Lung microvascular endothelial cell (primary cell): Measurements from ENCODE around the gene ARHGDIB. TPM values are rescaled to one million over a fixed set of nuclear protein-coding genes. Genes with fewer than 3 reads are reported as not detected.

ENCODE experiments used
- DNase-seq, 2 donors: peaks; one replicate each; pipeline versions ENCODE4 v3.0.0 to v3.0.0-alpha.2; 2010; ENCODE audit warnings: low read depth in 2 of 2
- total RNA-seq: library from RNA; depleted of rRNA; stranded (reverse); fragments of >200 nt; gene quantifications from 2 replicates; pipeline ENCODE4 v1.2.1, GENCODE V29; 2014

ARHGDIB gene
- total RNA-seq, 1 donor from 2014 or later, result 8.9 TPM

GRCh38 chr12:14984036-14984435 lies 22.6 kb upstream of the ARHGDIB start:
- DNase-seq, result no peak

- no peak for DNase-seq
Measured at GRCh38 chr12:14982991-14983390, 21.6 kb upstream of the ARHGDIB start.

DNA sequence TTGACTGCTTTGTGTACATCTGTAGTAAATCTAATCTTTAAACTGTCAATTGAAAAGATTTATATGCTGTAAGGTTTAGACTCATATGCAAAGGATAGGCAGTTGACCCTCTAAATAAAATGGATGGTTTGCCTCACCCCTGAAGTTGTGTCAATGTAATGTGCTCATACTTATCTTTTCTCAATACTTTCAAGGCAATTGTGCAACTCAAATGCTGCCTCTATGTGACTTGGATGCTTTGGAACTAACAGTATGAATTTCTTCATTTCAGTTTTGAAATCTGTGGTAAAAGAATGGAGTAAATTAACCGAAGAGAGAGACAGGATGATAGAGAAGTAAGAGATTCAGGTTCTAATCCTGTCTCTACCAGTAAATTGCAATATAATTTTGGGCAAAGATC lies 21.2 kb upstream of the ARHGDIB start:
- no peak for DNase-seq

GRCh38 chr12:14981049-14981448 lies 19.6 kb upstream of the ARHGDIB start:
- DNase-seq, result no peak

- DNase-seq, result no peak
Measured at GRCh38 chr12:14979468-14979867, 18.1 kb upstream of the ARHGDIB start.

DNA sequence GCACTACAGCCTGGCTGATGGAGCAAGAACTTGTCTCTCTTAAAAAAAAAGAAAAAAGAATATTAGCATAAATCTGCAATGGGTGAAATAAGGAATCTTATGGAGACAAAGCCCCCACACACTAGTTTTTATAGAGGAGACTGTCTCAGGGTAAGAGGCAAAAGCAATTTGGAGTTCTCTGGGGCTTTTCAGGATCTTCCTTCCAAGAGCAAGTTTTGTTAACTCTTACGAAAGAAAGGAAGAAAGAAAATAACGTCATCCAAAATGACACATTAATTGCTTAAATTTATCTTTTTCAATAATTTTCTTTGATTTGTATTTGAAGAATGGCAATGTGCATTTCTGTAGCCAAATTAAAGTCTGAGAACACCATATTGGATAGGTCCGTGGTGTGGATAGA lies 15.3 kb upstream of the ARHGDIB start:
- no peak for DNase-seq

- no peak for DNase-seq
Measured at GRCh38 chr12:14975457-14975856, 14.1 kb upstream of the ARHGDIB start.

GRCh38 chr12:14974633-14975032 lies 13.2 kb upstream of the ARHGDIB start:
- DNase-seq, result no peak

DNA sequence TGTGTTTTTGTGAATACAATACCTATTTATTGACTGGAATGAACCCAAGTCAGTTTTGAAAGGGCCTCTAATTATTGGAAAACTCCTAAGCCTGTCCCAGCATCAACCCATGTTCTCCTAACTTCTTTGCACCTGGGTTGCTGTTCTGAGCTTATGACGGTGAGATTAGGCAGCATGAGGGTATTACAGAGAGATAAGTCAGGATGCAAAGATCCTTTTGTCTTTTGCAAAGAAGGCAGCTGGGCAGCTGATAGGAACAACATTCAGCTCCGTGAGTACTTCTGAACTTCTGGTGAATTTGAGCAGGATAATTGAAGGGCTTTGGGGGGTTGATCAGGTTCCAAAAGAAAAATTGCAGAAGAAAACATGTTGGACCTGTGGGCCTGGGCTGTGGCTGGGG lies 11.4 kb upstream of the ARHGDIB start, which contains the start of gene PDE6H:
TSS of gene PDE6H (plus strand) at position 227 of the 400 bp plus-strand sequence. CDS start 4,971 bp downstream, outside the sequence.
- DNase-seq, result no peak

DNA sequence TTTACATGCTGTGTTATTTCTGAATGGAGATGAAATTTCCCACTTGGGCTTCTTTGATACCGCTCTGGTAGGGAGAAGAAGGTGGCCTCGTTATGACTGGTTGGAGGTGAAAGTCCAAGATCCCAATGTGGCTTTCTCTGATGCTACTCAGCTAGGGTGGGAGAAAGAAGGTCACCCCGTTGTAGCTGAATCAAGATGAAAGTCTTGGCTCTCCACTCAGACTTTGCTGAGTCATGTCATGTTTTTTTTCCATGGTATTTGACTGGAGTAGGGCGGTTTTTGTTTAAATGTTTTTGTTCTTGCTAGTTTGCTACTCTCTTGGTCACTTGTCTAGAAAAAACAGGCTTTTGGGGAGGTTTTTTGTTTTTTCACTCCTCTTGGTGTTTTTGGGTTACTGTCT lies 9.1 kb upstream of the ARHGDIB start:
- DNase-seq, result no peak

GRCh38 chr12:14968478-14968877 lies 7.1 kb upstream of the ARHGDIB start:
- no peak for DNase-seq

DNA sequence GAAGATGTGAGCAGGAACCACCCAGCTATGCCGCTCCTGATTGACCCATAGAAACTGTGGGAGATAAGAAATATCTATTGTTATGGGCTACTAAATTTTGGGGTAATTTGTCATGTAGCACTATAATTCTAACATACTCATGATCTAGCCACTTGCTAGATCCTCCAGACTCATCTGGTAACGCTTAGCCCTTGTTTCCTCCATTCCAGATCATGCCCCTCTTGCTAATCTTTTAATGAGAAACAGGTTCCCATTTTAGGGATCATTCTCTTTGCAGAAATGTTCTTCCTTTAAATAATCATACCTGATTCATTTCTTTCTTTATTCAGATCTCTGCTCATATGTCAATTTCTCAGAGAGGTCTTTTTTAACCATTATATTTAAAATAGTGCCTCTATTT lies 3.8 kb upstream of the ARHGDIB start:
- no peak for DNase-seq

DNA sequence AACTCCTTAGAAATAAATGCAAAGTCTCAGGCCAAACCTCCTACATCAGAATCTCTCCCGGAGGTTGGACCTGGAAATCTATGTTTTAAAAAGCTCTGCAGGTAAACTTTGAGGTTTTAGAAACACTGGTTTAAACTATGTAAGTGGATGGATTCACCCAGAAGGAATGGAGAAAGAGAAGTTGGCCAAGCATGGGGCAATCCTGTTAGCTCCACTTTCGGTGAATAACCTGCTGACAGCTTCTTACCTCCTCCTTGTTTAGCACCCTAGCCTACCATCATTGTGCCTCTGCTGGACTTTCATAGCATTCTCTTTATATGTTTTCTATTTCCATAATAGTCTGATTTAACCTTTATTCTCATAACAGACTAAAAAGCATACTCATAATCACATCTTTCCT lies 3.0 kb upstream of the ARHGDIB start:
- no peak for DNase-seq

- no peak for DNase-seq
Measured at GRCh38 chr12:14963520-14963919, 2.1 kb upstream of the ARHGDIB start.

GRCh38 chr12:14962797-14963196 lies 1.4 kb upstream of the ARHGDIB start:
- DNase-seq, result no peak

- peak in 1 of 2 donors; percentile 37 for DNase-seq
Measured at GRCh38 chr12:14962153-14962539, 745 bp upstream of the ARHGDIB start.

DNA sequence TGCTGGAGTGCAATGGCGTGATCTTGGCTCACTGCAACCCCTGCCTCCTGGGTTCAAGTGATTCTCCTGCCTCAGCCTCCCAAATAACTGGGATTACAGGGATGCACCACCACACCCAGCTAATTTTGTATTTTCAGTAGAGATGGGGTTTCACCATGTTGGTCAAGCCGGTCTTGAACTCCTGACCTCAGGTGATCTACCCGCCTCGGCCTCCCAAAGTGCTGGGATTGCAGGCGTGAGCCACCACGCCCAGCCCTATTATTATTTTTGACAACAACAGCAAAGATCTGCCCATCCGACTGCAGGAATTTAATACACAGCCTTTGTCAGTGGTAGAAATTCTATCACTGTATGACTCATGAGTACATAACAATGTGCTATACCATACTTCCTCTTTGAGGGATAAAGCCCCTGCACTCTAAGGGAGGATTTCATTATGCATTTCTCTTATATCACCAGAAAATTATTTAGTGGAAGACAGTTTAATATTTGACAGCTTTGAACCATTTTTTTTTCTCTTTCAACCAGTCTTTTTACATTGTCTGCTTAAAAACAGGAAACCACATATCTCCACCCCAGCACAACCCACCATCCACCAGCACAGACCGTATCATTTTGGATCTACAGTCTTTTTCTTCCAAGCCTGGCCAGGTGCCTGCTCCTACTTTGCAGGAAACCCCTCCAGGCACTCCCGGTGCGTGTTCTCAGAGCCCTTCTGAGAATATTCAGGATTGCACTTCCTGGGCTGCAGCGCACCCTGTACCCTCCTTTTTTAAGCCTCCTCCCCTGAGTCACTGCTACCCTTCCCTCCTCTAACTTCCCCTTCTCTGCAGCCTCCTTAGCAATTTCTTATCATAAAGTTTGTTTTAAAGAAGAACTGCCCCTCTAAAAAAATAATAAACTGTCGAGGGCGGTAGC lies 594 bp downstream of the ARHGDIB start:
- DNase-seq, result peak; percentile 58 to 74

GRCh38 chr12:14959916-14960496 lies 1.4 kb downstream of the ARHGDIB start:
- no peak for DNase-seq

DNA sequence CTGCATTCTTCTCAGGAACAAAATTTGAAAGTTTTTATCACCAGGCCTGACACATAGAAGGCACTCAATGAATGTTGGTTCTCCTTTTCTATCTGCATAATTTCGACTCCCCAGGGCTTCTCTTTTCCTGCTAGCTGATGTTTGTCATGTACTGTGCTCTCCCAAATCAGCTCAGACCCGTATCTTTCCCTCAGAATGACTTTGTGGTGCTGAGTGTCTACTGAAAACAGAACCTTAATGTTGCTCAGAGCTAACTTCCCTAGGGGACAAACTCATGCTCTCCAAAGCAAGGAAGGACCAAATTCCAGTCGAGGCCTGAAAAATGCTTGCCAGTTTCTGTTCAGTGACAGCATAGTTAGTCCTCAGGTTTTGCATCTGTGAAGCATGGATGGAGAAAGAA lies 1.9 kb downstream of the ARHGDIB start:
- no peak for DNase-seq

- DNase-seq, result no peak
Measured at GRCh38 chr12:14959126-14959440, 2.3 kb downstream of the ARHGDIB start.

- peak in 1 of 2 donors; percentile 27 for DNase-seq
Measured at GRCh38 chr12:14958361-14959125, 2.9 kb downstream of the ARHGDIB start.

DNA sequence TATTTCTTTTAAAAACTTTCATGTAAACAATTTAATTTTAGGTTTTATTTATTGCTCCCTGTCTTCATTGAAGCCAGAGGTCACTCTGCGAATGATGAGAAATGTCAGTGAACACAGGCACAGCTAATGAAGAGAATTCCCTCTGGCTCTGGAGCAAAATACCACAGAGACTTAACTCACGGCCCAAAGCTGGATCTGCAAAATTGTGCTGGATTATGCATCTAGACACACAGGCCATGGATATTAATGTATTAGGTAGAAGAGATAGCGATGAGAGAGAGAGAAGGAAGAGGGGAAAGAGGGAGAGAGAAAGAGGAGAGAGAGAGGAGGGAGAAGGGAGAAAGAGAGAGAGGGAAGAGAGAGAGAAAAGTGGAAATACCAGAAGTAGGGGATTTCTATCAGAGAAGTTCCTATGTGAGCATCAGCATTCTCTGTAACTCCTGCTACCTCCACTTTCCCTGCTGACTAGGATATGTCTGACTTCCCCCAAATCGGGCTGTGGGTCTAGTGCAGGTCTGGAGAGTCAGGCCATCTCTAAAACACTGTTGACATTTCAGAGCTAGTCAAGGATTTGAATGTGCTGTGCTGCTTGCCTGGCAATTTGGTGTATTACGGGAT lies 3.7 kb downstream of the ARHGDIB start:
- no peak for DNase-seq
